ENCODE measurements around the gene IRX1. TPM values are rescaled to one million over a fixed set of nuclear protein-coding genes. Genes with fewer than 3 reads are reported as not detected.
A peak's percentile ranks its signal among the peaks of the same experiment; 100 is the strongest.

The IRX1 gene
- total RNA-seq, 1 experiment from 2014 or later = 23.8 TPM

- peak; percentile 26 for DNase-seq (ENCODE audit: low read depth)
Observed at GRCh38 chr5:3600106-3601060, 4.8 kb downstream of the IRX1 start.

GRCh38 chr5:3601061-3601710 lies 5.6 kb downstream of the IRX1 start:
- no peak for DNase-seq (ENCODE audit: low read depth)

- DNase-seq (ENCODE audit: low read depth) = peak; percentile 16
Observed at GRCh38 chr5:3601911-3602782, 6.5 kb downstream of the IRX1 start.

GRCh38 chr5:3602785-3603502 lies 7.3 kb downstream of the IRX1 start:
- DNase-seq (ENCODE audit: low read depth) = peak; percentile 9

- DNase-seq (ENCODE audit: low read depth) = peak; percentile 49
Observed at GRCh38 chr5:3604501-3604900, 8.9 kb downstream of the IRX1 start.

- no peak for DNase-seq (ENCODE audit: low read depth)
Observed at GRCh38 chr5:3605298-3606010, 9.8 kb downstream of the IRX1 start.

- no peak for DNase-seq (ENCODE audit: low read depth)
Observed at GRCh38 chr5:3606121-3606831, 10.6 kb downstream of the IRX1 start.

GRCh38 chr5:3607541-3608181 lies 12.0 kb downstream of the IRX1 start:
- no peak for DNase-seq (ENCODE audit: low read depth)

GRCh38 chr5:3609120-3609681 lies 13.6 kb downstream of the IRX1 start:
- DNase-seq (ENCODE audit: low read depth) = no peak

GRCh38 chr5:3612591-3613042 lies 17.0 kb downstream of the IRX1 start:
- no peak for DNase-seq (ENCODE audit: low read depth)

GRCh38 chr5:3613726-3614125 lies 18.1 kb downstream of the IRX1 start:
- DNase-seq (ENCODE audit: low read depth) = no peak

- no peak for DNase-seq (ENCODE audit: low read depth)
Observed at GRCh38 chr5:3615217-3615616, 19.6 kb downstream of the IRX1 start.

GRCh38 chr5:3615829-3616228 lies 20.2 kb downstream of the IRX1 start:
- no peak for DNase-seq (ENCODE audit: low read depth)

- no peak for DNase-seq (ENCODE audit: low read depth)
Observed at GRCh38 chr5:3619579-3619978, 23.9 kb downstream of the IRX1 start.

- DNase-seq (ENCODE audit: low read depth) = no peak
Observed at GRCh38 chr5:3622961-3623360, 27.3 kb downstream of the IRX1 start.

GRCh38 chr5:3625626-3626025 lies 30.0 kb downstream of the IRX1 start:
- DNase-seq (ENCODE audit: low read depth) = no peak

GRCh38 chr5:3634061-3634460 lies 38.4 kb downstream of the IRX1 start:
- DNase-seq (ENCODE audit: low read depth) = no peak

- DNase-seq (ENCODE audit: low read depth) = no peak
Observed at GRCh38 chr5:3639175-3639574, 43.5 kb downstream of the IRX1 start.

GRCh38 chr5:3642231-3642630 lies 46.6 kb downstream of the IRX1 start:
- DNase-seq (ENCODE audit: low read depth) = no peak
